NCI-H460 (cell line): Measurements from ENCODE around the gene DZIP3. TPM values are rescaled to one million over a fixed set of nuclear protein-coding genes. Genes with fewer than 3 reads are reported as not detected.
"Not testable (repeated sequence)": the region's sequence is repeated elsewhere in the genome, so short reads cannot be mapped to it uniquely, and the experiment has no call there.

ENCODE experiments used
- DNase-seq: peaks from one replicate; pipeline ENCODE4 v3.0.0-alpha.2; 2016; ENCODE audit warnings: low read depth; ENCODE audit errors: extremely low read depth
- small RNA-seq, 2 experiments: library from RNA; depleted of rRNA; stranded (forward); fragments of <200 nt; gene quantifications; one replicate each; pipeline ENCODE3, GENCODE V24; 2014
- total RNA-seq: library from RNA; depleted of rRNA; stranded (reverse); fragments of >200 nt; shearing (Covaris generic); gene quantifications from 2 replicates; pipeline ENCODE4 v1.2.3, GENCODE V29; 2014; rRNA removed

Gene DZIP3
- total RNA-seq, 1 experiment from 2014 or later: 6.2 TPM

- DNase-seq: no peak
Observed at GRCh38 chr3:108677811-108678210, 88.3 kb downstream of the DZIP3 start.

DNA sequence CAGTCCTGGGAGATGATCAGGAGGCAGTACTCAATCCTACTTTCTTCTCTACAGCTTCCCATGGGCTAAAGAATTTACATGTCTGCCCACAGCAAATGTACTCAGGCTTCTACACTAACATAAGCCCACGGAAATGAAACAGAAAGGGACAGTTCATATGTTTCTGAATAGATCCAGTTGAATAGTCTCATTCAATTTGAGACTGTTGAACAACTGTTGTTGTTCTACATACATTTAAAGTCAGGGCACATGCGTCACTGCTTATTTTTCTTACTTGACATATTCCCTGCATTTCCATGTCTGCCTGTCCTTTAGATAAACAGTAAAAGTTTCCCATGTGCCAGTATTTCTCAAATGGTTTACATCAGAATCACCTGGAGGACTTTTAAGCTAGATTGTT, 102.8 kb downstream of the DZIP3 start:
- not testable (repeated sequence) for DNase-seq

DNA sequence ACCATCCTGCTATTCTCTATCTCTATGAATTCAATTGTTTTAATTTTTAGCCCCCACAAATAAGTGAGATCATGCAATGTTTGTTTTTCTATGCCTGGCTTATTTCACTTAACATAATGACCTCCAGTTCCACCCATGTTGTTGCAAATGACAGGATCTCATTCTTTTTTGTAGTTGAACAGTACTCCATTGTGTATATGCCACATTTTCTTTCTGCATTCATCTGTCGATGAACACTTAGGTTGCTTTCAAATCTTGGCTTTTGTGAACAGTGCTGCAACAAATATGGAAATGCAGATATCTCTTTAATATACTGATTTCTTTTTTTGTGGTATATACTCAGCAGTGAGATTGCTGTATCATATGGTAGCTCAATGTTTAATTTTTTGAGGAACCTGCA, 108.9 kb downstream of the DZIP3 start:
- DNase-seq: no peak

GRCh38 chr3:108705045-108705444, 115.5 kb downstream of the DZIP3 start:
- DNase-seq: no peak

- DNase-seq: no peak
Observed at GRCh38 chr3:108713009-108713516, 123.5 kb downstream of the DZIP3 start.

GRCh38 chr3:108713816-108714215, 124.3 kb downstream of the DZIP3 start:
- DNase-seq: no peak

DNA sequence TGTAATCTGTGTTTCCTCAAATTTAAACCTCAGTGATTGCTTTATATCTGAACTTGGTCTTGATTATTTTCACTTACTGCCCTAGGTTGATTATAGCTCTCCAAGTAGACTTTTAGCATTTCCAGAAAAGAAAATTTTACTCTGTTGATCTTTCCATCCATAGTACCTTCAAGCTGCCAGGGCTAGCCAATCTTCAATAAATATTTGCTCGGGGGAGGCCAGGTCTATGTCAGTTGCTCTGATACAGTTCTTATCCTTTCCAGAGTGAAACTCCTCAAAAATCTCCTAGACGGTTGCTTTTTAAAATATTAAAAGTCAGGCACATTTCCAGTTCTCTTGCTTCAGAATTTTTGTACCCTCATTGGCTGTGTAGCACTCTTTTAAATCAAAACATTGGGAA, 128.9 kb downstream of the DZIP3 start:
- no peak for DNase-seq

DNA sequence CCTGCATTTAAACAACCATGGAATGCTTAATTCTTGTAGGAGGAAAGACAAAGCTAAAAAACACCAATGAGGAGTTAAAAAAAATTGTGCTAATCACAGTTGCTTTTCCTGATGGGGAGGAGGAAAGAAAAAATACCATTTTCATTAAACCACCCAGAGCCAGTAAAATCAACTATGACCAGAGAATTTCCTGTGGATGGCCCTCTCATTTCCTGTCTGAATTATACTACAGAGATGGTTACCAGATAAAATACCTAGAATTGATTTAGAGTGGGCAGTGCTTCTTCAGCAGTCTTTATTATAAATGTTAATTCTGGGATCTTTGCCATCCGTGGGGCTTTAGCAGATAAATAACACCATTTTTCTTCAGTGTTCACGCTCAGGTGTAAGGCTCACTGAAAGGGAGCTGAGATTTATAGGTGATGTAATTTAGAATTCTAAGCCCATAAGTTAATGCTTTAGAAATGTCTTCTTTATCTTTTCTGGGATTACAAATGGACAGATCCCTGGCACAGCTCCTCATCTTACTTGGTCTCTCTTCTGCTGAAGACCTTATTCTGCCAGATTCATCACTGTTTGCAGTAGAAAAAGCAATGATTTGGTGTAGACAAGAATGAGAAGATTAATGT, 129.8 kb downstream of the DZIP3 start:
- no peak for DNase-seq

DNA sequence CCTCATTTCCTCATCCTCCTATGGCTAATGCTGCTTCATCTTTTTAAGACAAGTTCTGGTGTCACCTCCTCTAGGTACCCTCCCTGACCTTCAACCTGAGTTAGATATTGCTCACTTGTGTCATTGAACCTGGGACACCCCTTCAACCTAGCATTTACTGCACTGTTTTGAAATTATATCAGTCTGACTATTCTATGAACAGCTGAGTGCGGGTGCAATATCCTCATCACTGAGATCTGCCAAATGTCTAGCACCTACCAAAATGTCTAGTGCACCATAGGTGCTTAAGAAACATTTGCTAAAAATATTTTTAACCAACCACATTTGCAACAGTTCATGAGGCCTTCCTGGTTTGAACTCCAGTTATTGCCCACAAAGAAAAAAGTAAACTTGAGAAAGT, 133.2 kb downstream of the DZIP3 start:
- no peak for DNase-seq

DNA sequence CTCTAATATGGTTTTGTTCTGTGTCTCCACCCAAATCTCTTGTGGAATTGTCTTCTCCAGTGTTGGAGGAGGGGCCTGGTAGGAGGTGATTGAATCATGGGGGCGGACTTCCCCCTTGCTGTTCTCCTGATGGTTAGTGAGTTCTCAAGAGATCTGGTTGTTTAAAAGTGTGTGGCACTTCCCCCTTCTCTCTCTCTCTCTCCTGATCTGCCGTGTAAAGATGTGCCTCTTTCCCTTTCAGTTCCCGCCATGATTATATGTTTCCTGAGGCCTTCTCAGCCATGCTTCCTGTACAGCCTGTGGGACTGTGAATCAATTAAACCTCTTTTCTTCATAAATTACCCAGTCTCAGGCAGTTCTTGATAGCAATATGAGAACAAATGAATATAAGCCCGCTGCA, 134.6 kb downstream of the DZIP3 start:
- no peak for DNase-seq

DNA sequence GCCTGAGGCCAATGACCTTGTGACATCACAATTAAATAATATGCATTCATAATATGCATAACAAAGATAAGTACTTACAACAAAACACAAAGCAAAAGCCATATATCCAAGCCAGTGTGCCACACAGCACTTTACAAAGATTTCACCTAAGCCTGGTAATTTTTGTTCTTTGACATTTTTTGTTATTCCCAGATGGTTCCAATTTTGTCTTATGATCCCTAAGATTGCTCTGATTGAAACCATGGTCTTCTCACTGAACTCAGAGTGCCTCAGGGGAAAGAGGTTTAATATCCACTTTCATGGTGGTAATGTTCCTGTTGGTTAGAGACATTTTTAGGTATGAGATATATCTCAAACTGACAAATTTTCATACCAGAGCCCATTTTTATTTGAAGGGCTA, 138.6 kb downstream of the DZIP3 start:
- DNase-seq: no peak

GRCh38 chr3:108728934-108729333, 139.4 kb downstream of the DZIP3 start:
- no peak for DNase-seq

DNA sequence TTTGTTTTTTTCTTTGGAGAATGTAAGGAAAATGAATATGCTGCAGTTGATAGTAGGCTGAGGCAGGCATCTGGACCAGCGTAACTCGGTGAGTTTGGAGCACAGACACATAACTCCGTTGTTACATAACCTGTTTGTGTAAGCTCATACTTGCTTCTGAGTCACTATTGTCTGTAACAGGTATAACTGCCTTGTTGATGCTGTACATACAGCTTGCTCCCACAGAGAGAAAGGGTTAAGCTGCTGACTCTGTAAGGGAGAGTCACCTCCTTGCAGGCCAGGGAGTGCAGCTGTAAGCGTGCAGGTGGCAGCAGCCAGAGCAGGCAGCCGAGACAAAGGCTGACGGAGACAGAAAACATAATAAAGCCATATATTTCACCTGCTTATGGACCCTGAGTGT, 147.3 kb downstream of the DZIP3 start:
- DNase-seq: no peak

DNA sequence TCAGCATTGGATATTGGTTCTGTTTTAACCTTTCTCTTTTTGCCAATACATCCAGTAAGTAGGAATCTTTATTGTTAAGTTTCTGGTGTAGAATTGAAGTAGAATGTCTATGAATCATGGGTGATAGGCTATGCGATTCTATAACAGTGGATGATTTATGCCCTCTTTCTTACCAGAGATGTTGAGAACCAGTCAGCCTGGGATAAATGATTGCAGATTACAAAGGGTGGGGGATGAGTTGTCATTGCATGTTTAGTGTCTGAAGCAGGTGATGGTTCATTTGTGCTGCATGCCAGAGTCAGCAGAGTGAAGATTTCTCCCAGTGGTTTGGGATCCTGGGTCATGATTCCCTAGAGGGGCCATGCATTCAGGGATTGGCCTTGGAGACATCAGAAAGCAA, 153.4 kb downstream of the DZIP3 start:
- DNase-seq: no peak

Small RNAs within 50 kb of the gene (small RNA-seq; reads per million reads assigned to genes)
- gene AC092185.1: 0 reads per million in 2 experiments
- gene RF00156: 0 to 0.04 reads per million in 2 experiments

Other genes with a start within 250 kb of the DZIP3 start
- 0.12 and 0.14 TPM in 2 replicates for gene MYH15, start 79.1 kb upstream of the DZIP3 start, total RNA-seq
- gene CIP2A, start 284 bp upstream of the DZIP3 start, total RNA-seq: 18.2 and 21.9 TPM in 2 replicates
- not detected in 2 replicates for gene RETNLB, start 167.7 kb downstream of the DZIP3 start, total RNA-seq
- not detected in 2 replicates for gene TRAT1, start 233.1 kb downstream of the DZIP3 start, total RNA-seq